D721Med (cell line): ENCODE measurements around the gene NR3C2.
"Not testable (repeated sequence)": the region's sequence is repeated elsewhere in the genome, so short reads cannot be mapped to it uniquely, and the experiment has no call there.

ENCODE experiments used
- DNase-seq: peaks from one replicate; pipeline ENCODE4 v3.0.0; 2011; ENCODE audit warnings: low spot score; ENCODE audit not compliant: insufficient read length
- FAIRE-seq: peaks from 2 replicates; lab custom pipeline; 2011; peaks lifted over from hg19 to GRCh38; lab: Jason Lieb, UNC
- TF ChIP-seq, protein P1 (sequence below): IDR thresholded peaks from 2 replicates; pipeline ENCODE4 v1.5.1; 2012; ENCODE audit warnings: mild to moderate bottlenecking, control low read depth; ENCODE audit not compliant: insufficient read depth; ENCODE audit errors: missing control alignments

Gene NR3C2

DNA sequence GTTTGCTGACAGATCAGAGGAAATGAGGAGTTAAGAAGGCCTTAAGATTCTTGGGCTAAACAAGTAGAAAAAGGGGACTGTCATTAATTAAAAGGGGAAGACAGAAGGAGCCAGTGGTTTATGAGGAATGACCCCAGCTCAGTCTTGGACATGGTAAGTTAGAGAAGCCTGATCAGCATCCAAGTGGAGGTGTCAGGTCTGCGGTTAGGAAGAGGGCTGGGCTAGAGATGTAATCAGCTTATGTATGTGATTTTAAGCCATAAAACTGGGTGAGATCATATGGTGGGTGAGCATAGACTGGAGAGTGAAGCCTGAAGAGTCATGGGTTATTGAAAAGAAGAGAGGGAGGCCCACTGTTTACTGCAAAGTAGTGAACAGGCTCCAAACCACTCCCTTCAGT lies 246.1 kb downstream of the NR3C2 start:
- DNase-seq, result peak; percentile 27
- FAIRE-seq, result peak; percentile 90
- TF ChIP-seq, protein P1, sequence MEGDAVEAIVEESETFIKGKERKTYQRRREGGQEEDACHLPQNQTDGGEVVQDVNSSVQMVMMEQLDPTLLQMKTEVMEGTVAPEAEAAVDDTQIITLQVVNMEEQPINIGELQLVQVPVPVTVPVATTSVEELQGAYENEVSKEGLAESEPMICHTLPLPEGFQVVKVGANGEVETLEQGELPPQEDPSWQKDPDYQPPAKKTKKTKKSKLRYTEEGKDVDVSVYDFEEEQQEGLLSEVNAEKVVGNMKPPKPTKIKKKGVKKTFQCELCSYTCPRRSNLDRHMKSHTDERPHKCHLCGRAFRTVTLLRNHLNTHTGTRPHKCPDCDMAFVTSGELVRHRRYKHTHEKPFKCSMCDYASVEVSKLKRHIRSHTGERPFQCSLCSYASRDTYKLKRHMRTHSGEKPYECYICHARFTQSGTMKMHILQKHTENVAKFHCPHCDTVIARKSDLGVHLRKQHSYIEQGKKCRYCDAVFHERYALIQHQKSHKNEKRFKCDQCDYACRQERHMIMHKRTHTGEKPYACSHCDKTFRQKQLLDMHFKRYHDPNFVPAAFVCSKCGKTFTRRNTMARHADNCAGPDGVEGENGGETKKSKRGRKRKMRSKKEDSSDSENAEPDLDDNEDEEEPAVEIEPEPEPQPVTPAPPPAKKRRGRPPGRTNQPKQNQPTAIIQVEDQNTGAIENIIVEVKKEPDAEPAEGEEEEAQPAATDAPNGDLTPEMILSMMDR, result no peak

DNA sequence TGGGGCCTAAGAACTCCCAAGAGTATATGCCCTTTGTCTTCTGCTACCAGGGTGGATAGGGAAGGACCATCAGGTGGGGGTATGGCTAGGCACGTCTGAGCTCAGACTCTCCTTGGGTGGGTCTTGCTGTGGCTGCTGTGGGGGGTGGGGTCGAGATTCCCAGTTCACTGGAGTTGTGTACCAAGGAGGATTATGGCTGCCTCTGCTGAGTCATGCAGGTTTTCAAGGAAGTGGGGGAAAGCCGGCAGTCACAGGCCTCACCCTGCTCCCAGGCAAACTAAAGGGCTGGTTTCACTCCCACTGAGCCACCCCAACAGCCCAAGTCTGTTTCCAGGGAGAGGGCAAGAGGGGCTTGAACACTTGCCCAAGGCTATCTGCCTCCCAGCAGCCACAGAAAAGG lies 249.7 kb downstream of the NR3C2 start:
- TF ChIP-seq, protein P1, result no peak
- DNase-seq (no peak), FAIRE-seq (no peak)

DNA sequence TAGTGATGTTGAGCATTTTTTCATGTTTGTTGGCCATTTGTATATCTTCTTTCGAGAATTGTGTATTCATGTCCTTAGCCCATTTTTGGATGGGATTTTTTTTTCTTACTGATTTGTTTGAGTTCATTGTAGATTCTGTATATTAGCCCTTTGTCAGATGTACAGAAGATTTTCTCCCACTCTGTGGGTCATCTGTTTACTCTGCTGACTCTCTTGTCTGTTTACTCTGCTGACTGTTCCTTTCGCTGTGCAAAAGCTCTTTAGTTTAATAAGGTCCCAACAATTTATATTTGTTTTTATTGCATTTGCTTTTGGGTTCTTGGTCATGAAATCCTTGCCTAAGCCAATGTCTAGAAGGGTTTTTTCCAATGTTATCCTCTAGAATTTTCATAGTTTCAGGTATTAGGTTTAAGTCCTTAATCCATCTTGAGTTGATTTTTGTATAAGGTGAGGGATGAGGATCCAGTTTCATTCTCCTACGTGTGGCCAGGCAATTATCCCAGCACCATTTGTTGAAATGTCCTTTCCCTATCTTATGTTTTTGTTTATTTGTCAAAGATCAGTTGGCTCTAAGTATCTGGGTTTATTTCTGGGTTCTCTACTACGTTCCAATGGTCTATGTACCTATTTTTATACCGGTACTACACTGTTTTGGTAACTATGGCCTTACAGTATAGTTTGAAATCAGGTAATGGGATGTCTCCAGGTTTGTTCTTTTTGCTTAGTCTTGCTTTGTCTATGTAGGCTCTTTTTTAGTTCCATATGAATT lies 254.6 kb downstream of the NR3C2 start:
- FAIRE-seq, DNase-seq: not testable (repeated sequence)

DNA sequence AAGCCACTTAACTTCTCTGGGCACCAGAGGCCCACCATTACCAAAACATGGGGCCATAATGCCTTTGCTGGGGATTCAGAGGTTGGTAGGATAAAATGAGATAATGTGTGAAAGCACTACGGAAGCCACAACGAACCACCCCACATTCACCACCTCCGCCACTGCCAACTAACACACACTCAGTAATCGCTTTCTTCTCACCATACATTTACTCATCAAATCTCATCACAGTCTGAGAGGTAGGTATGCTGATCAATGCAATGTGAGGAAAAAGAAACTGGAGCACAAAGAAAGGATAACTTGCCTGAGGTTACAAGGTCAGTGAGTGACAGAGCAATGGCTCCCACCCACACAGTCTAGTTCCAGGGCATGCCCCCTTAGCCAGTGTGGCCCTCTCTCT lies 257.3 kb downstream of the NR3C2 start:
- DNase-seq (no peak), FAIRE-seq (no peak)
- TF ChIP-seq, protein P1, result no peak

DNA sequence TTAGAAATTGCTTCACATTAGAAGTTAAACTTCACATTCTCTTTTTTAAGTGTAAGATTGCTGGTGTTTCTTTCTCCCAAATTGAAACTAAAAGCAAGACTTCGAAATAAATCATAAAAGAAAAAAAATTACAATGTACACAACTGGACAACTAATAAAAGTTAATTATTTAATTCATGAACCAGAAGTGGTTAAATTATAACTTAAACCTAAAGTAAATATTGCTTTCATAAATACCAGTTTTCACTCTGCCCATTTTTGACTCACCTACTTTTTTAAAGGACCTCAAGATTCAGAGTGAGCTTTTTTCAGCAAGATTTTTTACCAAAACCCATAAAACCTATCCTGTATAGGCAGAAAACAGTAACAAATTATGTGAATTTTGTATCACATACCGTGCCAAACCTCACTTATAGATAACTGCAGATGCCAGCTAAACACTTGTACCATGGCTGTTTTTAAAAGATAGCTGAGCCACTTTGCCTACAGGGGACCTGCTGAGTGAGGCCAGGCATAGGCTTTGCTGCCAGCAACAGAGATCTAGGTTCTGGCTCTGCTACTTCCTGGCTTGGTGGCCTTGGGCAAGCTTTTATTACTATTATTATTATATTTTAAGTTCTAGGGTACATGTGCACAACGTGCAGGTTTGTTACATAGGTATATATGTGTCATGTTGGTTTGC lies 259.8 kb downstream of the NR3C2 start:
- FAIRE-seq (no peak), DNase-seq (no peak)
- TF ChIP-seq, protein P1, result no peak

DNA sequence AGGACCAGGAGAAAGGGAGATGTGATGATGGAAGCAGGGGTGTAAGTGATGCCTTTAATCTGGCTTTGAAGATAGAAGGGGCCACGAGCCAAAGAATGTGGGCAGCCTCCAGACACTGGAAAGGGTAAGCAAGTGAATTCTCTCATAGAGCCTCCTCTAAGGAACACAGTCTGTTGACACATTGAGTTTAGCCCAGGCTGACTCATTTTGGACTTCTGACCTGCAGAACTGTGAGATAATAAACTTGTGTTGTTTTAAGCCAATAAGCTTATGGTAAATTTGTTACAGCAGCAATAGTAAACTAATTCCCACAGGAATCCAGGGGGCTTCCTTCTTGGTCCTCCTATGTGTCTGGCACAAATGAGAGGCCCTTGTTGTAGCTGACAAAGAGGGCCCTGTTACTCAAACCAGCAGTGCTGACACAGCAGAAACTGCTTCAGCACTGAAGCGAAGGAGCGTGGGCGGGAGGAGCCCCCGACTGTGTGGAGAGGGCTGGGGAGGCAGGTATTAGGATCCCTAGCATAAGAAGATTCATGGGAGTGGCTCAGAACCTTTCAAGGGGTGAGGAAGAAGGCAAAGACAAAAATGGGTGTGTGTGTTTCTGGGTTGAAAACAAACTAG lies 268.7 kb downstream of the NR3C2 start:
- no peak for FAIRE-seq
- no peak for DNase-seq
- TF ChIP-seq, protein P1, result no peak

DNA sequence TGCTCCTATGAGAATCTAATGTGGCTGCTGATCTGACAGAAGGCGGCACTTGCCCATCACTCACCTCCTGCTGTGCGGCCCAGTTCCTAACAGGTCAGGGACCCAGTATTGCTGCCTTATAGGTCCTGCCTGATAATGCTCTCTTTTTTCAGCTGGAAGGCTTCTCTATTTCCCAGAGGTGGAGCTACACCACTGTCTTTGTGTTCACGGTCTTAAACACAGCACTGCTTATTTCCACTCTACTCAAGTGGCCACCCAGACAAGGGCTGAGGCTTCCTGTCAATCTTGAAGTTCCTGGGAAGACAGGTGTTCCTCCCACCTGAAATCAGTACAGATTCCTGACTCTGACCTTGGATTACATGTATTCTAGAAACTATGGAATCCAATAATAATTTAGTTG lies 270.6 kb downstream of the NR3C2 start:
- FAIRE-seq (no peak), DNase-seq (no peak)
- TF ChIP-seq, protein P1, result no peak
